Activated CD4-positive, CD25-positive, alpha-beta regulatory T cell treated with anti-CD3 and anti-CD28 coated beads, Interleukin-2, amount 50 U/mL, for 24 hours (primary cell): ENCODE results near the gene WDPCP.
"Not testable (repeated sequence)": the region's sequence is repeated elsewhere in the genome, so short reads cannot be mapped to it uniquely, and the experiment has no call there.

ENCODE experiments used
- ATAC-seq, 2 donors: fragments of 150-1000 bp; cut with Tn5 transposase; one replicate each; pipeline ENCODE4 v1.10.0; 2021; ENCODE audit warnings: mild to moderate bottlenecking in 1 of 2, moderate library complexity in 1 of 2

Gene WDPCP

DNA sequence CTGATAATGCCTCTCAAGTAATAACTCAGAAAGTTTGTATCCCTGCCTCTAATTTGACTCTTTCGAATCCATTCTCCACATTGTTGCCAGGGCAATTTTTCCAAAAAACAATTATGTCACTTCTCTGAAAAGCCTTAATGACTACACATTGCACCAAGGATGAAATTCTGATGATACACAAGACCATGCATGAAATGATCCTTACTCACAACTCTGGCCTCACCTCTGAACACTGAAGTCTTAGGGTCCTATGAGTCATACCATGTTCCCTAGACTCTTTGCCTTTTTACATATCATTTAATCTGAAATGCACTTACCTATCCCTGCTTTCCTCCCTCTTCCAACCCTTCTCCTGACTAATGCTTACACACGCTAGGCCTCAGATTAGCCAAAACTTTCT lies 51.0 kb downstream of the WDPCP start:
- ATAC-seq: no peak

DNA sequence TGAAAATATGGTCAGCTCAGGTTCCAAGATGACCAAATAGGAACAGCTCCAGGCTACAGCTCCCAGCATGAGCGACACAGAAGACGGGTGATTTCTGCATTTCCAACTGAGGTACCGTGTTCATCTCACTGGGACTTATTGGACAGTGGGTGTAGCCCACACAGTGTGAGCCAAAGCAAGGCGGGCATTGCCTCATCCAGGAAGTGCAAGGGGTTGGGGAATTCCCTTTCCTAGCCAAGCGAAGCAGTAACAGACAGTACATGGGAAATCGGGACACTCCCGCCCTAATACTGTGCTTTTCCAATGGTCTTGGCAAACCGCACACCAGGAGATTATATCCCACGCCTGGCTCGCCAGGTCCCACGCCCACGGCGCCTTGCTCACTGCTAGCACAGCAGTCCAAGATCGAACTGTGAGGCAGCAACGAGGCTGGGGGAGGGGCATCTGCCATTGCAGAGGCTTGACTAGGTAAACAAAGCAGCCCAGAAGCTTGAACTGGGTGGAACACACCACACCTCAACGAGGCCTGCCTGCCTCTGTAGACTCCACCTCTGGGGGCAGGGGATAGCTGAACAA lies 57.5 kb downstream of the WDPCP start:
- no peak for ATAC-seq

DNA sequence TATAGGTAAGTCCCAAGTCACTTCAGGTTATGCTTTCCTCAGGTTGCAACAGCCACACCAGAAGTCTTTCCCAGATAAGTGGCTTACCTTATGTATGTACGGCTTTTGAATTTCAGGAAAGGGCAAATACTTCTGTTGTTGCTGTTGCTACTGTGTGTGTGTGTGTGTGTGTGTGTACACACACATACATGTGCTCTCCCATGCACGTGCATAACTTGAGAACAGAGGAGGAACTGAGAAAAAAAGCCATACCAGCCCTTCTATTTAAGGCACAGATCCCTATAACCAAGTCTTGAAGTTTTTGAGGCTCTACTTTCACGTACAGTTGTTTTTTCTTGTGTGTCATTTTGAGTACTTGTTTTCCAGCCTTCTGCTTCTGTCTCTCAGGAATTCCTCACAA lies 62.4 kb downstream of the WDPCP start:
- ATAC-seq: no peak

DNA sequence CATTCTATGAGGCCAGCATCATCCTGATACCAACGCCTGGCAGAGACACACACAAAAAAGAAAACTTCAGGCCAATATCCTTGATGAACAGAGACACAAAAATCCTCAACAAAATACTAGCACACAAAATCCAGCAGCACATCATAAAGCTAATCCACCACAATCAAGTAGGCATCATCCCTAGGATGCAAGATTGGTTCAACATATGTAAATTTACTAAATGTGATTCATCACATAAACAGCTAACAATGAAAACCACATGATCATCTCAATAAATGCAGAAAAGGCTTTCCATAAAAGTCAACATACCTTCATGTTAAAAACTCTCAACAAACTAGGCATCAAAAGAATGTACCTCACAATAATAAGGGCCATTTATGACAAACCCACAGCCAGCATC lies 65.3 kb downstream of the WDPCP start:
- ATAC-seq: no peak

DNA sequence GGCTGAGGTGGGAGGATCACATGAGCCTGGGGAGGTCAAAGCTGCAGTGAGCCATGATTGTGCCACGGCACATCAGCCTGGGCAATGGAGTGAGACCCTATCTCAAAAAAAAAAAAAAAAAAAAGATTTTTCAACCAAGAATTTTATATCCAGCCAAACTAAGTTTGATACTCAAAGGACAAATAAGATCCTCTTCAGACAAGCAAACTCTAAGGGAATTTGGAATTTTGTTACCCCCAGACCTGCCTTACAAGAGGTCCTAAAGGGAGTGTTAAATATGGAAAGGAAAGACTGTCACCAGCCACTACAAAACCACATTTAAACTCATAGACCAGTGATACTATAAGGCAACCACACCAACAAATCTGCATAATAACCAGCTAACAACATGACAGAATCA lies 67.5 kb downstream of the WDPCP start:
- no peak for ATAC-seq

DNA sequence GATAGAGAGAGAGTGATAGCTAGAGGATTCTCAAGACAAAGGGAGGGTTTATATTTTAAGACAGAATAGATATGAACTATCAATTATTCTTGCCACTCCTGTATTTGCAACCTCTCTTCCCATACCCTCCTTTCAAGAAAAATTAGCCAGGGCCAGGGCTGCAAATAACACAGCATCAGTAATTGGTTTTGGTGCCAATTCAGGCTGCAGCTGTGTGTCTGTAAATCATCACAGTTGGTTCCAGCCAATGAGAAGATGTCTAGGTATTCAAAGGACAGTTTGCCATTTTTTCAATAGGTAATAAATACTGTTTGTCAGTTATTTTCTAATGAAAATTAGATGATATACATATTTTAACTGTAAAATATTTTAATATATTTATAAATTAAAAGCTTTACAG lies 73.5 kb downstream of the WDPCP start:
- ATAC-seq: no peak

DNA sequence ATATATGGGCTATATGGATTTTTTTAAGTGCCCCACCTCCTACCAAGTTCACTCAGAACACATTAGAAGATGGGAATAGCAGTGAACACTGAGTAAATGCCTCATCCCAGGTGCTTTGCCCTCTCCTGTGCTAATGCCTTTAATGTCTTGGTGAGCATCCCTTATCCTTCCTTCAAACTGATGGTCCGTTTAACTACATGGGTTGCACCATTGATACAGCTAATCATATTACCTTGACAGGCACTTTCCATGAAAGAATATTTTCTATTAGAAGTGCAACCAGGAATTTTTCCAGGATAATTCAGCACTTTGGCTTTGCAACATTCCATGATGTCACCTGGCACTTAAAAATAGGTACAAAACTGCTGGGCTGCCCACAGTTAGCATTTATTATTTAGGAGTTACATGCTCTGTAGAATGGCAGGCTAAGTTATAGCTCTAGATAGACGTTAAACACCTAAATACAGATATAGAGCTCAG lies 74.0 kb downstream of the WDPCP start:
- ATAC-seq: no peak

DNA sequence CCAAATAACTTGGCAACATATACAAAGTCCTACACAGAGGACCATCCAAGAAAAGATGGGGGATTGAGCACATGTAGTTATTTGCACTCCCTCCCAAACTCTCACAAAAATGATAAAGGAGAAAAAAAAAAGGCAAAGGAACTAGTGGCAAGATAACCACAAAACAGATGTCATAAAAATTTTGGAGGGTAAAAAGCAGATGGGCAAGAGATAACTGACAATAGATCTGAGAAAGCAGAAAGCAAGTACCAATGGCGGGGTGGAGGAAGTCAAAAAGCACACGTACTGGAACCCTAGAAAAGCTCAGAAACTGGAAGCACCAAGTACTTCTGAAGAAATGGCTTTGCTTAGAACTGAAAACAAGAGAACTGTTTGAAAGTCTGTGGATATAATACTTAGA lies 82.0 kb downstream of the WDPCP start:
- ATAC-seq: no peak

DNA sequence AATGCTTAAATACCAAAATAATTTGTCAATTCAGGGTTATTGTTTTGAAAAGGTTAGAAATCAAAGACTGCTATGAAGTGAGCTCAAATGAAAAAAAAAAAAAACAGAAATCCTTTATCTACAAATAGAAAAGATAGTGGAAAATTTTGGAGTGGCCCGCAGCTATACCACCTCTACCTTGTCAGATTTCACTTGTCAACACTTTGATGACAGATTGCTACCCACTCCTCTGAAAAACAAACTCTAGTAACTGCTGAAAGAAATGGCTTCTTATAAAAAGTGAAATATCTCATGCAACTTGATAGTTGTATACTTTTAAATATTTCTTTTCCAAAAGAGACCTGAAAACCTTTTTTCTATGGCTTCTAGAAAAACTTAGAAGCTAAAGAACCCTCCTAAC lies 84.5 kb downstream of the WDPCP start:
- no peak for ATAC-seq

DNA sequence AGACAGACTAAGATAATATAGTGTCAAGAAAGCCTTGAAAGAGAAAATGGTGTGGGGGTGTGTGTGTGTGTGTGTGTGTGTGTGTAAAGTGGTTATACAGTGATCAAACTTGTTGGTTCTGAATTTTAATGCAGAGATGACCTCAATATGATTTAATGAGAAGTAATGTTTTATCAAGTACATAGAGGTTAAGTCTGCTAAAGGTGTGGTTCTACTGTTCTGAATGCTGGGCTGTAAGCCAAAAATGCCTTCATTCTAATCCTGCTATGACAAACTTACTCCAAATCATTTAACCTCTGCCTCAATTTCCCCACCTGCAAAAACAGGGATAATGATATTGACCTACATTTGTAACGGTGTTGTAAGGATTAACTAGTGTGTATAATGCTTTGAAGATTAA lies 87.9 kb downstream of the WDPCP start:
- ATAC-seq: no peak

DNA sequence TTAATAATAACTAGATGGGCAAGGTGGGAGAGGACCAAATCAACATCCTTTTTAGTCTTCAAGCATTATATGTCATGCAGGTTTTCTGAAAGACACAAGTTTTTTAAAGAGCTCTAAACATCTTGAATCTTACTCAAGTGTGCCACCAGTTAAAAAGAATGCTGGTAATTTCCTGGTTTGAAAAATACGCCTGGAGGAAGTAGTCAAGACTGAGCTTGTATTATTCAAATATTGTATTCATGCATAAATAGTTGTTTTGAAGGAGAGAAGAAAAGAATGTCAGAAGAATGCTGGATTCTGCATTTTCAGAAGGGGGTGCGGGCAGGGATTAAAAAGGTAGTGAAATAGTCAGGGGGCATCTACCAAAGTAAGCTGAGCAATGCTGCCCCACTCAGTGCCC lies 90.7 kb downstream of the WDPCP start:
- no peak for ATAC-seq

DNA sequence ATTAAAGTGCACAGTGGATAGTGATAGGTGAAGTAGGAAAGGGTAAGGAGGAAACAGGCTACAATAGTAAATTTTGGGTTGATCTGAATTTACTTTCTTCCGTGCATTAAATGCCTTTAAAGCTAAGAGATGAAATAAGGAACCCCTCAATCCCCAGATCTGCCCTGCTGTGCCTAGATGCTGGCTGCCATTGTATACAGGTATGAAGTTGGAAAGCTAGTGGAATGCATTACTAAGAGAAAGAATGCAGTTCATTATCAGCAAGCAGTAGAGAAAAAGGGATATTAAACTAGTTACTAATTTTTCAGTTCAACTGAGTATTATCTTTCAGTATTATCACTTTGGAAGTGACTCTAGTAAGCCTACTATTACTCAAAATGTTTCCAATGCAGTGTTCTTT lies 93.3 kb downstream of the WDPCP start:
- no peak for ATAC-seq

DNA sequence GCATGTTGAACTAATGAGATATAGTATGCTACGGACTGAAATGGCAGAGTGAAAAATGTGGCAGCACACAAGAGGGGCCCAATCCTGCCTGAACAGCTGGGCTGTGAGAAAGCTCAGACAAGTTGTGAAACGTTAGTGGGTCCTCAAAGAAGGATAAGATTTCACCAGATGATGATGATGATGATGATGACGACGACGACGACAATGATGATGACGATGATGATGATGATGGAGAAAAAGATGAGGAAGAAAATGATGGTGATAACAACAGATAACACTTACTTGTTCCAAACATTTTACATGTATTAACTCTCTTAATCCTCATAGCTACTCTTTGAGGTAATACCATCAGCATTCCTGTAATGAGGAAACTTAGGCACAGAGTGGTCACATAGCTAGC lies 94.2 kb downstream of the WDPCP start:
- ATAC-seq: no peak

DNA sequence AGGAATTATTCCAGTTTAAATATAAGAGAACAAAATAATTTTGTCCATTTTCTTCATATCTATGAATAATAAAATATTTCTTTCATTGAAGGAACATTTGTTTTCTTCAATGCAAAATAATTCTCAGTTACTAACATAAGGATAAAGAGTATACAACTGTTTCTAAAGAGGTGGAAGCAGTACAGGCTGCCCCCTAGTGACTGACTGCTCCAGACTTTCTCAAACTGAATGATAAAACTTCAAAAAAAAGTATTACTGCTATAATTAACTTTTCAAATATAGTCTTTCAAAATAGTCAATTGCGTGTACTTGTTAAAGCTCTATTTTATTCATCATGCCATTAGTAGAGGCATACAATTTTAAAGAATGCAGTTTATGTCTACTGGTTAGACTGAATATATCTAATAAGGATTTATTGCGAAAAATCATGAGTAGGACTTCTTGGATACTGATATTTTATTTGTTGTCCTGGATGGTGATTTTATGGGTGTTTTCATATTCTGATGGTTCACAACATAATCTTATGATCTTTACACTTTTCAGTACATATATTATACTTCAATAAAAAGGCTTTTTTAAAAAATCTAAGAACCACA lies 100.1 kb downstream of the WDPCP start:
- no peak for ATAC-seq

DNA sequence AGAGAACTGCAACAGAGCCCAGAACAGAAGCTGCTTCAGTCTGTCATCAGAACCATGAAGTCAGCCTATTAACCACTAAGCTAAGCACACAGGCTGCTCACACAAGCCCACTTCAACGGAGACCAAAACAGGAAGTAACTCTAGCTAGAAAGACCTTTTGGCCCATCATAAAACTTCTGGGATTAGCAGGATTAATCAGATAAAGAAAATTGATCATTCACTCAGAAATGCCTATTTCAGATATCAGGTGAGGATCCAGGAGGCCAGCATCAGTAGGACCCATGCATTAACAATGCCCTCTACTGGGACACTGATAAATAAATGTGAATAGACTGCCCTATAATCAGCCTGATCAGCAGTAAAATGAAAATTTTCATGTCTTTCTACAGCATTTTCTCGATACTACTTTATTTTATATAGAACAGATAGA lies 101.4 kb downstream of the WDPCP start:
- ATAC-seq: no peak

DNA sequence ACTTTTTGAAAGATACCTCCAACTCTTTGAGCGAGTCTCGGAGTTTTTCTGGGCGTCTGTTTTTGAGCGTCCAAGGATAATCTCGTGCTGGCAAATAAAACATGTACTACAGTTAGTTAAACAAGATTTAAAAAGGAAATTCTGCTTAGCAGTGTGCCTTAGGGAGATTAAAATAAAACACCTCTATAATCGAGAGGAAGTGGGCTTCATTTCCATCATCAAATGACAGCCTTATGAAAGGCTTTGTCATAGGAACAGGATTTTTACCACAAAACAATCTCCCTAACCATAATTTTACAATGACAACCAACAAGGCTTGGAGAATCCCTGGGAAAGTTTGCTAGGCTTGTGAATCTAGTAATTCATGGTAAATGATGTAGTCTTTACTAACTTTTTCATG lies 103.4 kb downstream of the WDPCP start:
- no peak for ATAC-seq

DNA sequence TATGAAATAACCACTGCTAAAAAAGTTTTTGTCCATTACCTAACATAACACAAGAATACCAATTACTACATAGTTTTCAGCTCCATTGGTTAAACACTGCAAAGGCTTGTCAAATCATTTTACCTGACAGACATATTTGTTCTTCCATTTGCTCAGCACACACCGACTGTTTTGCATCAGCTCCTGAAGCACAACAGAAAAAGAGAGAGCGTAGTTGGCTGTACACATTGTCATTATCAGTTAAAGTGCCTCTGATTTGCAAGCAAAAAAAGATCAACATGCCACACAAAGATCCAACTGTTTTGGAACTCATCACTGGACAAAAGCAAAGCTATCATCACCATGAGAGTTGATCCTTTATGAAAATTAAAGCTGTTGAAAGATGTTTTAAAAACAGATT lies 103.8 kb downstream of the WDPCP start:
- ATAC-seq: no peak

DNA sequence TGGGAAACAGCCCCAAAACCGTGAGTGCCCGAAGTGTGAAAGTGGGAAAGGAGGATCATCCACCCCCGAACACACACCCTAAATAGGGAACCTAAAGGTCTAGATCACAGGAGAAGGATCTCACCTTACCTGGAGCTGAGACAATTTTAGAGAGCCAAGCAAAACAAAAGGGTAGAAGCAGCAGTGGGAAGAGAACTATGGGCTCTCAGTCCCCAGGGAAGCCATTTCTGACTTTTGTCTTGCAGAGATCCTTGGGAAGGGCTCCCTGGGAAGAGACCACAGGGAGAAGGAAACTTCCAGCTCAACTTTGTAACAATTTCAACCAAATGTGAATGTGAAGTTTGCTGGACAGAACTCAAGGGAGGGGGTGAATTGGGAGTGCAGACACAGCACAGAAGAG lies 110.6 kb downstream of the WDPCP start:
- no peak for ATAC-seq

DNA sequence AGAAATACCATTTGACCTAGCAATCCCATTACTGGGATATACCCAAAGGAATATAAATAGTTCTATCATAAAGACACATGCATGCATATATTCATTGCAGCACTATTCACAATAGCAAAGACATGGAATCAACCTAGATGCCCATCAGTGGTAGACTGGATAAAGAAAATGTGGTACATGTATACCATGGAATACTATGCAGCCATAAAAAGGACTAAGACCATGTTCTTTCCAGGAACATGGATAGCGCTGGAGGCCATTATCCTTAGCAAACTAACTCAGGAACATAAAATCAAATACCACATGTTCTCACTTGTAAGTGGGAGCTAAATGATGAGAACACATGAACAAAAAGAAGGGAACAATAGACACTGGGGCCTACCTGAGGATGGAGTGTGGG lies 119.0 kb downstream of the WDPCP start:
- not testable (repeated sequence) for ATAC-seq

DNA sequence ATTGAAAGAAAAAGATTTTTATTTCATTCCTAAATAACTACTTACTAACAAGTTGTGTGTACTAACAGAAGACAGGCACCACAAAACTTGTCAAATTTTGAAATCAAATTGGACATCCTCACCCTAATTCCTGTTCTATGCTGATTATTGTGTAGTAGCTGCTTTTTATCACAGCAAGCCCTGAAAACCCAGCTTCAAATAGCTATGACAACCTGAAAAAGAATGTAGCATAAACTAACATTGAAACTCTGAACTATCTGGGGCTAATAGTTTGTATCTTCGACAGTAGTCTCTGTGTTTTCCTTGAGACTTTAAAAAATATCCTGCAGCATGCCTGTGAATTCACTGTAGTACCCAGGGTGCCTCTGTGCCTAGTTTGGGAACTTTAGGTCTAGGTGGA lies 122.6 kb downstream of the WDPCP start:
- no peak for ATAC-seq

DNA sequence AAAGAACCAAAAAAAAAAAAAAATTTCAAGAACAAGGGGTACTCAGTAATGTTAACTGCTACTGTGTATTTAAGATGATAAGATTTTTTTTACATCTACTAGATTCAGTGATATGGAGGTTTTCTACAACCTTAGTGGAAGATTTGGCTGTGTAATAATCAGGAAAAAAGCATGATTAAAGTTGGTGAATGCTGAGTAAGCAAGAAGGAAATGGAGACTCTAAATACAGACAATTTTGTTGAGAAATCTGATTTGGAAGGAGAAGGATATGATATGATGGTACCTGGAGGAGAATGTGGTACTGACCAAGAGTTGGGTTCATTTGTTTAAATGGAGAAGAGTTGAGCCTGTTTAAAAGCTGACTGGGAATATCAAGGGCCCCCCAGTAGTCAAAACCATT lies 125.1 kb downstream of the WDPCP start:
- no peak for ATAC-seq

DNA sequence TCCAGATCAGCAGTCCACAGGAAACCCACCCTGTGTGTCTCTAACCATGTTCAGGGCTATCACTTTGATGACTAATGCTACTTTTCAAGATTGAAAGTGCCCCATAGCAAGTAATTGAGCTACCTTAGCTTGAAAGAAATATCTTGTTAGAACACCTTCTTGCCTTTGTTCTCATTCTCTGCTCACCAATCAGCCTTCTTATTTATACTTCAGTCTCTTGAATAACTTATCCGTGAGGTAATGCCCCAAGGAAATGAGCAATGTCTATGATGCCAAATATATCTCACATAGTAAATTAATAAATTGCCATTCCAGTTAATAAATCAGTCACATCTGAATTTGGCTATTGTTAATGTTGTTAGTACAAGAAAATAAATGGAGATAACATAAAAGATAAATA lies 141.6 kb downstream of the WDPCP start:
- ATAC-seq: no peak

DNA sequence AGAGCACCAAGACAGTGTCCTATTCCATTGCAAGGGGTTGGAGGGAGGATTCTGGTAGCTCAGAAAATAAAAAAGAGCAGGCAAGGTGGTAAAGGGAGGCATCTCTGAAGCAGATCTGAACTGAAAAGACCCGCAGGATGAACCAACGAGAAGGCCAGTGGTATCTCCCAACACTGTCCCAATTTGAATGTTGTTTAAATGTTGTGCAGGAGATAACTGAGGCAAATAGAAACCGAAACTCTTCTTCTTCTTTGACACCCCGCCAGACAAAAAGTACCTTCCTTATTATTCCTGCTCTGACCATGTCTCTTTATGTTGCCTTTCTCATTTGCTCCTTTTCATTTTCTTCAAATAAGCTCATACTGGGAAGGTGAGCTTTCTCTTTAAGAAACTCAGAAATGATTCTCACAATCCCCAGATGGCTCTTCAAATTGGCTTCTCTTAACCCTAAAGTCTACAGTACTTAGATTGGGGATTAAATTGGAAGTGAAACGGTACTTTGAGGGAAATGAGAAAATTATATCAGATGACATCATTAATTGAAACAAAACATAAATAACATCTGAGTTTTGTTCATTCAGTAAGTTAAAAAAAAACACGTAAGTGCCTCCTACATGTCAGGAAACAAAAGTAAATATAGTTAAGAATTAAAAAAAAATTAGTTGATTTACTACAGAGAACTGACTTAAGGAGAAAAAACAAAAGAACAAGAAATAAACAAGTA lies 143.6 kb downstream of the WDPCP start:
- peak in 1 of 2 donors; percentile 30 for ATAC-seq

DNA sequence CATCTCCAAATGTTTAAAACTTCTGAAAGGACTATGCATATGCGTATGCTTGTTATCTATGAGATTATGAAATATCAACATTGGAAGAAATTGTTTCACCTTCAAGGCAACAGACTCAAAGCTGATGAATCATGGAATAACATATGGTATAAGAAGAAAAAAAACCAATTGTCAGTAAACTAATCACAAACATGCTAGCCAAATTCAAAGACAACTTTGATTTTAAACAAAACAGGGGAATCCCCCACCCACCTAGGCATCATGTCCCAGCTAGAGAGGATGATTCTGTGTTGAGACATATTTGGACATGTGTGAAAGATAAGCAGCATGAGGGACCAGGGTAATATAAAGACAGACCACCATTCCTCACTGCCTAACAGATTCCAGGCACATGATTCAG lies 147.7 kb downstream of the WDPCP start:
- ATAC-seq: no peak

DNA sequence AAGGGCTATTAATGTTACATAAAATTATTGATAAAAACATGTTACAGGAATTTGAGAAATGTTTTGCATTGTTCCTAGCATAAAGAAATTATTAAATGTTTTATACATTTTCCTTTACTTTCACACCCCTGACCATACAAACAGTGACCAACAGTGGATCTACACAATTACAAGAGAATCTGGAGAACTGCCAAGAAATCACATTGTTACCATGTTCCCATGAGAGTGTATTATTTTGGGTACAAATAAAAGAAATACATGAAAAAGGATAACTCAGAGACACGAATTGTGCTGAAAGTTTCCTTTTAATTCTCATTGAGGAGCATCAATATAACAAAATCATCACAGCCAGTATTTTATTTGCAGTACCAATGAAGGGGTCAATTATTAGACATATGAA lies 150.1 kb downstream of the WDPCP start:
- no peak for ATAC-seq
